GM18498 (cell line): ENCODE results near the gene SLCO2B1.

ENCODE experiments used
- ATAC-seq: cut with Tn5 transposase; IDR thresholded peaks from one replicate; pipeline ENCODE4 v1.9.1; 2021; ENCODE audit warnings: mild to moderate bottlenecking, moderate library complexity; ENCODE audit not compliant: unreplicated experiment

Gene SLCO2B1

GRCh38 chr11:75160880-75161279 is 10.0 kb downstream of the SLCO2B1 start:
- no peak for ATAC-seq

DNA sequence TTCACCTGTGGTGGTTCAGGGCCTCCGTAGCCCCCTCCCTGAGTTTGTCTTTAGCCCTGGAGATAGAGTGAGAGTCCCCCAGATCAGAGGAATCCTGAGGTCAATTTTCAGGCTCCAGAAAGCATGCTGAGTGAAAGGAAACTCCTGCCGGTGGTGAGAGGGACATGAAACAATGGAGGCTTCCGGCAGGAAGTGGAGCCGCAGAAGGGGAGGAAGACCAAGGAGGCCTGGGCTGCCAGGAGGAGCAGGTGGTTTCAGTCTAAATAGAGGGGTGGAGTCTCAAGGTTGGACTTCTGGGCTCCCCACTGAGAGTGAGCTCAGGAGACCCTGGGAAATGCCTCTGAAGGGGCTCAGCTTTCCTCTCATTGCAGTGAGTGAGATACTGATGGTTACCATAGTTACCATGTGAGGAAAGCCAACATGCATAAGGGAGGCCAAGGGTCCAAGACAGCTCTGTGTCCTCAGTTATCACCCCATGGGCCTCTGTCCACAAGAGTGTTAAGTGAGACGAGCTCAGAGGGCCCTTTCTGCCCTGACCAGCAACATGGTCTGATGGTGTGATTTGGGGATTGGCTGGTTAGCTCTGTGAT is 10.7 kb downstream of the SLCO2B1 start:
- no peak for ATAC-seq

GRCh38 chr11:75162954-75163353 is 12.0 kb downstream of the SLCO2B1 start:
- no peak for ATAC-seq

DNA sequence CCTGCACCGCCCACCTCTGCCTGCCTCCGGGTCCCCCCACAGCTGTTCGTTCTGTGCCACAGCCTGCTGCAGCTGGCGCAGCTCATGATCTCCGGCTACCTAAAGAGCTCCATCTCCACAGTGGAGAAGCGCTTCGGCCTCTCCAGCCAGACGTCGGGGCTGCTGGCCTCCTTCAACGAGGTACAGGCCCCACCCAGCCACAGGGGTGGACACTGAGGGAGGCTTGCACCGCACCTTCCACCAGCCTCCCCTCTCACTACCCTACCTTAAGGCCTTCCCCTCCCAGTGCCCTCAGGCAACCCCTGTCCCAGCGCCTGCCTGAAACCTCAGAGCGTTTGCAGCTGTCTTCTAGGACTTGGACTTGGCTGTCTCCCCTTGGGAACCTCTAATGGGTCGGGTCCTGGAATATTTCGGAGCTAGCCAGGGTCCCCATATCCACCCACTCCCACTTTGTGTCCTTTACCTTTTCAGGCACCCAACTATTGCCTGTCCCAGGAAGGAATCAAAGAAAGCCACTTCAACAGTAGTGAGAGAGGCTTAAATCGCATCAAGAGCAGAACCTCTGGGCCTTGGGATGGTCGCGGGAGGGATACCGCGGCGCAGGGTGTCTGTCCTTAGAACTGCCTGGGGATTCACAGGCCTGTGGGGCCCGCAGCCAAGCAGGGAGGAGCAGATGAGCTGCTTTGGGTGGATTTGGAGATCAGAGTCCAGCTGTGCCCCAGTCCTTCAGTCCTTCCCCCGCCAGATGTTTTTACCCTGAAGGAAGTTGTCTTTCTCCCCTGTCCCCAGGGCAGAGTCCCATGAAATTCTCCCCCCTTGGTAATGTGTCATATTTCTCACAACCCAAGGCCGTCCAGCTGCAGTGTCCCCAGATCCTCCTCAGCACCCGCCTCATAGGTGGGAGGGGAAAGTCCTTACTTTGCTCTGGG is 13.3 kb downstream of the SLCO2B1 start:
- ATAC-seq, result no peak

GRCh38 chr11:75165721-75166120 is 14.8 kb downstream of the SLCO2B1 start:
- ATAC-seq, result no peak

- no peak for ATAC-seq
These were observed 15.9 kb downstream of the SLCO2B1 start for GRCh38 chr11:75166791-75167190.

GRCh38 chr11:75167617-75168016 is 16.7 kb downstream of the SLCO2B1 start:
- ATAC-seq, result no peak

- ATAC-seq, result no peak
These were observed 18.4 kb downstream of the SLCO2B1 start for GRCh38 chr11:75169101-75169885.

- no peak for ATAC-seq
These were observed 19.8 kb downstream of the SLCO2B1 start for GRCh38 chr11:75170516-75171201.

DNA sequence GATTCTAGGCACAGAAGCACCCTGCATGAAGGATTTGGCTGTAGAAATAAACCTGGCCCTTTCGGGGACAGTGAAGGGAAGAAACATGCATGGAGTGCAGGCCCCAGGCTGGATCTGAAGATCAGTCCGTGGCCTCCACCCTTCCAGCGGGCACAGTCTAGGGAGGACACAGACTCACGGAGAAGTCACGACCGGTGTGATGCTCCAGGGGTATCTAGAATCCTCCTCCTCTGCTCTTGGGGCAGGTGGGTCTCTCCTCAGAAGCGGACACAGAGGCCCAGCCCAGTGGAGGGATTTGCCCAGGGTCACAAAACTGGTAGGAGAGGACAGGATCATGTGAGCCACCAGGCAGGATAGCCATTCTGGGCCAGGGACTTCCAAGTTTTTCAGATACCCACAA is 22.4 kb downstream of the SLCO2B1 start:
- ATAC-seq, result no peak

GRCh38 chr11:75174781-75175370 is 24.0 kb downstream of the SLCO2B1 start:
- ATAC-seq, result no peak

GRCh38 chr11:75182664-75183063 is 31.8 kb downstream of the SLCO2B1 start:
- no peak for ATAC-seq

GRCh38 chr11:75184051-75184450 is 33.1 kb downstream of the SLCO2B1 start:
- no peak for ATAC-seq

DNA sequence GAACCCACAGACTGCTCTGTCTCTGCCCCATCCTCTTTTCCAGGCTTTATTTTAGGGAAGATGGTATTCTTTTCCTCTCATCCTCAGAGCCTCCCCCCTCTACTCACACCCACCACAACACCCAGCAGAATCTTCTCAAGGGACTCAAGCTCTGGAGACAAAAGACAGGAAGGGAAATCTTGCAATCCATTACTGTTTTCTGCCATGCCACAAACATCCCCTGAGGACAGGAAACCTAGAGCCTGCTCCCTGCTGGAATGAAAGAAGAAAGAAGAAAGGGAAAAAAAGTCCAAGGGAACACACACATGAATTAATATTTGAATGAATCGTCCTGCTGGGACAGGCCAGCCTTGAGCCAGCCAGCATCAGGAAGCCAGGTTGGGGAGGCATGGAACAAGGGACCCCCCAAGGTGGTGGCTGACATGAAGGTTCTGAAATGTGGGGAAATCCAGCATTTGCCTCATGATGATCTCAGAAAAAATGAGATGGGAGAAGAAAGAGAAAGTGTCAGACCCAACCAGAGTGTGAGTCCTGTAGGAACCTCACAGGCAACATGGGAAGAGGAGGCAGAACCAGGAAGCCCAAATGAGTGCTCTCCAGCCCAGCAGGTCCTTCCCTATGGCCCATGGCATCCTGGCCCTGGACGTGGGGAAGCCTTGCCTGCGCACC is 34.0 kb downstream of the SLCO2B1 start:
- ATAC-seq, result no peak

- no peak for ATAC-seq
These were observed 35.0 kb downstream of the SLCO2B1 start for GRCh38 chr11:75185866-75186265.

- no peak for ATAC-seq
These were observed 36.1 kb downstream of the SLCO2B1 start for GRCh38 chr11:75186999-75187398.

- no peak for ATAC-seq
These were observed 37.8 kb downstream of the SLCO2B1 start for GRCh38 chr11:75188671-75189070.

- no peak for ATAC-seq
These were observed 38.2 kb downstream of the SLCO2B1 start for GRCh38 chr11:75189108-75189507.

DNA sequence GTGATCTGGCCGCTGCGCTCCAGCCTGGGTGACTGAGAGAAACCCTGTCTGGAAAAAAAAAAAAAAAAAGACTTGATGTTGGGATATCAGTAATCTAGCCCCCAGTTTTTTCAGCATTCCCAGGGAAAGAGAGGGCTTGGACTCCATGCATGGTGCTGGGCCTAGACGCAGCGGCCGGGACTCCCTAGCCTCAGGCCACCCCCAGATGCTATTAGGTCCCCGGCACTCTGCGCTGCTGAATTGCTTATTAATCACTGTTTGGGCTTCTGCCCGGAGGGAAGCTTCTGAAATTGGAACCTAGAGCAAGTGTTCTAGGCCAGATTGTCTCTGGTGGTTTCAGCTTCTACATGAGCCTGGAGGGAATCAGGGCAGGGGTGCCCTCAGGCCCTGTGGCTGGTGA is 39.0 kb downstream of the SLCO2B1 start:
- ATAC-seq, result no peak
